ENCODE data around the gene ZNF274.

ZNF274 gene

DNA sequence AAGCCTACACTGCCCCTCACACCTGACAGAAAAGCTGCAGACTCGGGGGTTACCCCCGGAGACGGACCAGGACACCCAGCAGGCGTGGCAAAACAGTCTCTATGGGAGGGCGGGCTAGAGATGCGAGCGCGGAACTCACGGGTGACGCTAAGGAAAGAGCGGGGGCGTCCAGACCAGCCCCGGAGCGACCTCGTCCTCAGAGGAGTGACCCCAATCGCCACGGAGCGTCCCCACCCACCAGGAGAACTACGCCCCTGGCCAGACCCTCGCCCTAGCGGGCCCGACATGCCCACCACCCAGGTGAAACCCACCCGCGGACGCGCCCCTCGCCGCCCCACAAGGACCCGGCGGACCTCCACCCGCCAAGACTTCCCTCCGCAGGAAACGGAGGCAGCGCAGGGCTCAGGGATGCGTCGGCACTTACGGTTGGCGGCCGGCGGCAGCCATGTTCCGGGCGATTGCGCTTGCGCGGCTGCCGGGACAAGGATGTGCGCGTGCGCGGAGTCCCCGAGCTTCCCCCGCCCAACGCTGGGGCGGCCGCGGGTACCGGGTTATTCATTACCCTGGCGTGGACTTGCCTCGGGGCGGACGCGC lies 32.4 kb upstream of the ZNF274 start, which contains the start of gene ZNF329:
TSS of gene ZNF329 (minus strand) at position 462 of the 594 bp plus-strand sequence. CDS start 21,286 bp downstream, outside the sequence.
- Histone ChIP-seq H3K18ac (ENCODE audit: low read depth in 1 of 2, low read length in 2 of 2) (peak within 1 kb of the TSS; percentile 89 to 91), H3K4me3 (ENCODE audit: insufficient read depth in 1 of 2, low read depth in 1 of 2, low read length in 2 of 2) (peak within 1 kb of the TSS; percentile 94 to 98), H2AFZ (ENCODE audit: low read depth, low read length) (peak within 1 kb of the TSS; percentile 43), H3K79me1 (replicated peaks; ENCODE audit: low read length, poor library complexity, severe bottlenecking) (peaks cover 19% of the 10 kb centered on the region), H3K23ac (ENCODE audit: low read length in 2 of 2) (no peak within 1 kb of the TSS), H3K14ac (ENCODE audit: low read length in 2 of 2) (peak within 1 kb of the TSS in 1 of 2 experiments; percentile 100), H3K4ac (ENCODE audit: low read depth in 1 of 2, low read length in 2 of 2) (peak within 1 kb of the TSS in 1 of 2 experiments; percentile 87), H3K4me1 (ENCODE audit: control insufficient read depth, insufficient read depth, low read depth, low read length) (peaks cover 8% of the 10 kb centered on the region), H2BK5ac (ENCODE audit: low read depth, low read length, poor library complexity, severe bottlenecking) (peak within 1 kb of the TSS; percentile 80), H2AK5ac (ENCODE audit: low read length, severe bottlenecking) (peak within 1 kb of the TSS; percentile 53), H3K36me3 (ENCODE audit: control insufficient read depth in 1 of 2, insufficient read depth in 2 of 2, low read depth in 1 of 2, low read length in 2 of 2) (peaks cover 4 to 9% of the 10 kb centered on the region in 2 experiments), H3K4me2 (ENCODE audit: low read length, poor library complexity, severe bottlenecking) (peak within 1 kb of the TSS; percentile 95), H3K9me3 (ENCODE audit: control insufficient read depth, low read length) (peaks cover 16% of the 10 kb centered on the region), H3K27ac (ENCODE audit: low read length, poor library complexity, severe bottlenecking) (peak within 1 kb of the TSS; percentile 6), H2BK15ac (ENCODE audit: low read depth, poor library complexity, severe bottlenecking) (peak within 1 kb of the TSS; percentile 97), H4K91ac (ENCODE audit: low read length) (peak within 1 kb of the TSS; percentile 95), H3K27me3 (ENCODE audit: control insufficient read depth in 1 of 2, insufficient read depth in 1 of 2, low read length in 2 of 2) (no peaks in the 10 kb centered on the region), H2BK120ac (ENCODE audit: low read depth, low read length) (peak within 1 kb of the TSS; percentile 81), H4K8ac (ENCODE audit: low read length) (peak within 1 kb of the TSS; percentile 41), H2BK12ac (ENCODE audit: low read length in 2 of 2) (no peak within 1 kb of the TSS), H3K9ac (ENCODE audit: low read length) (peak within 1 kb of the TSS; percentile 98)
- DNase-seq: peak; percentile 82
- 0% methylated on average over 59 of the region's 62 CpGs for WGBS

DNA sequence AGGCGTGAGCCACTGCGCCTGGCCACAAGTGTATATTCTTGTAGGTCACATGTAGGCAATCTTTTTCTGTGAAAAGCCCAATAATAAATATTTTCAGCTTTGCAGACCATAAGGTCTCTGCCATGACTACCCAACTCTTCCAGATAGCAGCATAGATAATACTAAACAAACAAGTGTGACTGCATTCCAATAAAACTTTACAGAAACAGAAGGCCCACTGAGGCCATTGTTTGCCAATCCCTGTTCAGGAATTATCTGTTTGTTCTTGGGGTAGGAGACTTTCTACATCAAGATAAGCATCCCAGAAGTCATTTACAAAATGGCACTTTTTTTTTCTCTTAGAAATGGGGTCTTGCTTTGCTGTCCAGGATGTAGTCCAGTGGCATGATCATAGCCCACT lies 29.5 kb upstream of the ZNF274 start:
- H3K4me1 ChIP-seq (ENCODE audit: control insufficient read depth, insufficient read depth, low read depth, low read length): peaks cover 8% of the 10 kb centered on the region
- no peak overlapping the region for H2AFZ ChIP-seq (ENCODE audit: low read depth, low read length)
- no peak overlapping the region for H2BK5ac ChIP-seq (ENCODE audit: low read depth, low read length, poor library complexity, severe bottlenecking)
- peaks cover 16% of the 10 kb centered on the region for H3K79me1 ChIP-seq (replicated peaks; ENCODE audit: low read length, poor library complexity, severe bottlenecking)
- no peak overlapping the region for H3K4me2 ChIP-seq (ENCODE audit: low read length, poor library complexity, severe bottlenecking)
- H2BK15ac ChIP-seq (ENCODE audit: low read depth, poor library complexity, severe bottlenecking): no peak overlapping the region
- H2AK5ac ChIP-seq (ENCODE audit: low read length, severe bottlenecking): no peak overlapping the region
- 100% methylated on average over 2 of the region's 2 CpGs for WGBS
- no peak overlapping the region for H4K8ac ChIP-seq (ENCODE audit: low read length)
- no peak overlapping the region for H2BK120ac ChIP-seq (ENCODE audit: low read depth, low read length)
- H3K4ac ChIP-seq (ENCODE audit: low read depth in 1 of 2, low read length in 2 of 2): no peak overlapping the region
- H3K4me3 ChIP-seq (ENCODE audit: insufficient read depth in 1 of 2, low read depth in 1 of 2, low read length in 2 of 2): peak overlapping the region in 1 of 2 experiments; percentile 94
- H3K9me3 ChIP-seq (ENCODE audit: control insufficient read depth, low read length): peaks cover 11% of the 10 kb centered on the region
- no peaks in the 10 kb centered on the region for H3K27me3 ChIP-seq (ENCODE audit: control insufficient read depth in 1 of 2, insufficient read depth in 1 of 2, low read length in 2 of 2)
- no peak overlapping the region for H3K27ac ChIP-seq (ENCODE audit: low read length, poor library complexity, severe bottlenecking)
- H3K14ac ChIP-seq (ENCODE audit: low read length in 2 of 2): no peak overlapping the region
- H3K9ac ChIP-seq (ENCODE audit: low read length): peak overlapping the region; percentile 97
- no peak overlapping the region for H2BK12ac ChIP-seq (ENCODE audit: low read length in 2 of 2)
- H3K23ac ChIP-seq (ENCODE audit: low read length in 2 of 2): no peak overlapping the region
- H4K91ac ChIP-seq (ENCODE audit: low read length): no peak overlapping the region
- H3K18ac ChIP-seq (ENCODE audit: low read depth in 1 of 2, low read length in 2 of 2): no peak overlapping the region
- H3K36me3 ChIP-seq (ENCODE audit: control insufficient read depth in 1 of 2, insufficient read depth in 2 of 2, low read depth in 1 of 2, low read length in 2 of 2): peaks cover 0 to 3% of the 10 kb centered on the region in 2 experiments
- DNase-seq: no peak

DNA sequence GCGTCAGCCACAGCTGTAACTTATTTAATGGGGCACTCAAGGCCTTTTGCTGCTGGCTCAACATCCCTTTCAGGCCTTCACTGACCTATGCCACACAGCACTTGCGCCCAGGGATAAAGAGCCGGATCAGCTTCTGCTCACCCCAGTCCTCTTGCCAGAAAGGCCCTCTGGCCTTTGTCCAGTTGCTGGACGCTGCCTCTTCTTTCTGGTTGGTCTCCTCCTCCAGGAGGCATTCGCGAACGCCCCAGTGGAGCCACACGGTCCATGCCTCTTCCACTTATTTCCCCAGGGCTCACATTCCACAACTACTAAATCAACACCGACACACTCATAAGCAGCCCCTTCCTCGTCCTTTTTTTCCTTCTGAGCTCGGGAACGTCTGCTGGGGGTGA lies 28.6 kb upstream of the ZNF274 start:
- no peaks in the 10 kb centered on the region for H3K27me3 ChIP-seq (ENCODE audit: control insufficient read depth in 1 of 2, insufficient read depth in 1 of 2, low read length in 2 of 2)
- peak overlapping the region; percentile 88 for H4K91ac ChIP-seq (ENCODE audit: low read length)
- peak overlapping the region; percentile 76 for H2BK5ac ChIP-seq (ENCODE audit: low read depth, low read length, poor library complexity, severe bottlenecking)
- H3K18ac ChIP-seq (ENCODE audit: low read depth in 1 of 2, low read length in 2 of 2): peak overlapping the region; percentile 22 to 98
- no peak overlapping the region for H3K23ac ChIP-seq (ENCODE audit: low read length in 2 of 2)
- H2BK12ac ChIP-seq (ENCODE audit: low read length in 2 of 2): no peak overlapping the region
- peak overlapping the region; percentile 89 for H2BK120ac ChIP-seq (ENCODE audit: low read depth, low read length)
- peak overlapping the region; percentile 53 for H3K27ac ChIP-seq (ENCODE audit: low read length, poor library complexity, severe bottlenecking)
- peaks cover 9% of the 10 kb centered on the region for H3K9me3 ChIP-seq (ENCODE audit: control insufficient read depth, low read length)
- H2AFZ ChIP-seq (ENCODE audit: low read depth, low read length): no peak overlapping the region
- peak; percentile 50 for DNase-seq
- H2AK5ac ChIP-seq (ENCODE audit: low read length, severe bottlenecking): no peak overlapping the region
- H3K79me1 ChIP-seq (replicated peaks; ENCODE audit: low read length, poor library complexity, severe bottlenecking): peaks cover 14% of the 10 kb centered on the region
- H3K4me3 ChIP-seq (ENCODE audit: insufficient read depth in 1 of 2, low read depth in 1 of 2, low read length in 2 of 2): peak overlapping the region; percentile 82 to 94
- 17% methylated on average over 12 of the region's 12 CpGs for WGBS
- peak overlapping the region; percentile 82 for H3K4me2 ChIP-seq (ENCODE audit: low read length, poor library complexity, severe bottlenecking)
- no peaks in the 10 kb centered on the region for H3K36me3 ChIP-seq (ENCODE audit: control insufficient read depth in 1 of 2, insufficient read depth in 2 of 2, low read depth in 1 of 2, low read length in 2 of 2)
- H2BK15ac ChIP-seq (ENCODE audit: low read depth, poor library complexity, severe bottlenecking): peak overlapping the region; percentile 78
- H3K4ac ChIP-seq (ENCODE audit: low read depth in 1 of 2, low read length in 2 of 2): peak overlapping the region; percentile 86 to 92
- peak overlapping the region in 1 of 2 experiments; percentile 81 for H3K14ac ChIP-seq (ENCODE audit: low read length in 2 of 2)
- peak overlapping the region; percentile 97 for H3K9ac ChIP-seq (ENCODE audit: low read length)
- H3K4me1 ChIP-seq (ENCODE audit: control insufficient read depth, insufficient read depth, low read depth, low read length): peaks cover 8% of the 10 kb centered on the region
- peak overlapping the region; percentile 97 for H4K8ac ChIP-seq (ENCODE audit: low read length)

All from mesenchymal stem cell (in vitro differentiated cells and primary cell).